ENCODE results near the gene LETM1. TPM values are rescaled to one million over a fixed set of nuclear protein-coding genes. Genes with fewer than 3 reads are reported as not detected.

LETM1 gene
- total and polyA plus RNA-seq, 2 of the 8 experiments (the other 6 are each of a cell fraction or from before 2014, with no cell fraction given): 19.8 to 50.1 TPM

- TF ChIP-seq YY1 (IDR thresholded peaks at IDR 0.05; ENCODE audit: low read depth, low read length) (no peak), ATF3 (IDR thresholded peaks at IDR 0.05; ENCODE audit: insufficient read depth, low read depth, low read length) (no peak), KDM1A (IDR thresholded peaks at IDR 0.05; ENCODE audit: borderline replicate concordance, low read length) (no peak), RAD21 (IDR thresholded peaks at IDR 0.05 in 1 of 2, conservative IDR thresholded peaks at IDR 0.05 in 1 of 2; ENCODE audit: low read depth in 2 of 2, low read length in 2 of 2) (no peak), GTF2F1 (IDR thresholded peaks at IDR 0.05; ENCODE audit: borderline replicate concordance, low read depth, low read length) (no peak), SIN3A (conservative IDR thresholded peaks at IDR 0.05 in 1 of 2, IDR thresholded peaks at IDR 0.05 in 1 of 2; ENCODE audit: low read depth in 1 of 2, low read length in 2 of 2) (peak in 1 of 2 experiments; percentile 21; a peak in 1 of 4 replicates), CHD7 (IDR thresholded peaks at IDR 0.05; ENCODE audit: insufficient replicate concordance, low read length) (no peak), ASH2L (IDR thresholded peaks at IDR 0.05; ENCODE audit: low read length) (no peak), BRCA1 (IDR thresholded peaks at IDR 0.05; ENCODE audit: low read depth, low read length) (no peak), CHD2 (IDR thresholded peaks at IDR 0.05; ENCODE audit: low read length) (no peak)
Observed at GRCh38 chr4:1794809-1795298, 61.1 kb downstream of the LETM1 start (continued).
